Inflammatory macrophage treated with lipopolysaccharide for 4 hours (primary cell): ENCODE measurements around the gene GTSE1.

ENCODE experiments used
- DNase-seq: peaks from one replicate; pipeline ENCODE4 v3.0.0-alpha.2; 2020

The GTSE1 gene

DNA sequence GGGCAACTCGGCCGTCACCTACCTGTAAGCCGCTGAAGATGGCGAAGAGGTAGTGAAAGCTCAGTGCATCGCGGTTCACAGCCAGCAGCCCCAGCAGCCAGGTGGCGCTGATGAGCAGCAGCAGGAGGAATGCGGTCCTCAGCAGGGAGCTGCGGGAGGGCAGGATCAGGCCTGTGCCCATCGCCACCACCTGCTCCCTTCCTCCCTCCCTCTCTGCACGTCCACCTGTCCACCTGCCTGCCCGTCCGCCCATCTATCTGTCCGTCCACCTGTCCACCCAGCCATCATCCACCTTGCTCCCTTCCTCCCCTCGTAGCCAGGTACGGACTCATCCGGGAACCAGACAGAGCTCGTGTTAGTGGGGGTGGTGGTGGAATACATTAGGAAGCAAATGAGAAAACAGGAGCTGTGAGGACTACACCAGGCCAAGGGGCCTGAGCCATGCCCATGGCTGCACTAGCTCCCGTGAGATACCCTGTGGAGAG is 71.1 kb downstream of the GTSE1 start:
- DNase-seq = peak; percentile 61

DNA sequence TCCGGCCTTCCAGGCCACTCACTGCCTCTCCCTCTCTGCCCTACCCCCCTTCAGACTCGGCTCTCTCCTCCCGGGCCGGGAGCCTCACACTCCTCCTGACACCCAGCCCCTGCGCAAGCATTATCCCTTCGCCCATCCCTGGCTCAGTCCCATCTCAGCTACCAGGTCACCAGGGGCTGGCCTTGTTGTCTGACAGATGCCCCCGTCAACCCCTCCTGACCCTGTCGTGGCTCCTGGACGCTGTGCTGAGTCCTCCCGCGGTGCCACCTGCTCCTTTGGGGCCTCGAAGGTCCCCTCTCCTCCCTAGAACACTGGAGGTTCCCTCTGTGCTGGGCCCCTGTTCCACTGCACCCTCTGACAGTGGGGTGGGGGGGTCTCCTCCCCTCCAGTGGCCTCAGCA is 71.8 kb downstream of the GTSE1 start:
- DNase-seq = no peak

DNA sequence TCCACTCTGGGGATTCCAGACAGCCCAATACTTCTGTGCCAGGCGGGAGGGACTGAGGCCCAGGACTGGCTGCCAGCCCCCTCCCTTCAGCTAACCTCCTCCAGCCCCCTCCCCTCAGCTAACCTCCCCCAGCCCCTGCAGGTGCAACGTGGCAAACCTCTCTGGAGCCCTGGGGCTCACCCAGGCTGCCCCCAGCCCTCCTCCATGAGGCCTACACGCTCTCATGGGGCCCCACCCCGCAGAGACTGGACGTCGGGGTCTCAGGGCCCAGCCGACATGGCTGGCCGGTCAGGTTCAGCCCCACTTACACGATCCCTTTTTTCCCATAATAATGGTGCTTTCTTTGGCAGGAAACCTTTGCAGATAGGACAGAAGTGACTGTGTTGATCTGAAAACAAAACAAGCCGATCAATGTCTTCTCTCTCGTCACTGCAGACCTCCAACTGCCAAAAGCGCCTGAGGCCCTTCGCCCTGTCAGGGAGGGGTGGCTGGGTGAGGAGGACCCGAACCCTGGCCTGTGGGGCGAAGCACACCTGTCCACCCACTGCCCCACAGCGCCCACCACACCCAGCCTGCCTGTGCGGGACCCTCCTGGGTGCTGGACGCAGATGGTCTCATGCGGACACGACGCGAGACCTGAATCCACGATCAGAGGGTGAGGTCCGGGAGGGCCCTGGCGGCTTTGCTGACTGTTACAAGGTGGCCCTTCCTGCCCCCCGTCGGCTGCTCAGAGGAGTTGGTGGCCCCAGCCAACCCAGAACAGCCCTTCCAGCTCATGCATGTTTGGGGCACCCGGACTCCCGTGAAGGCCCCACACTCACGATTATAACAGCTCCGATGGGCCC is 72.4 kb downstream of the GTSE1 start:
- no peak for DNase-seq

DNA sequence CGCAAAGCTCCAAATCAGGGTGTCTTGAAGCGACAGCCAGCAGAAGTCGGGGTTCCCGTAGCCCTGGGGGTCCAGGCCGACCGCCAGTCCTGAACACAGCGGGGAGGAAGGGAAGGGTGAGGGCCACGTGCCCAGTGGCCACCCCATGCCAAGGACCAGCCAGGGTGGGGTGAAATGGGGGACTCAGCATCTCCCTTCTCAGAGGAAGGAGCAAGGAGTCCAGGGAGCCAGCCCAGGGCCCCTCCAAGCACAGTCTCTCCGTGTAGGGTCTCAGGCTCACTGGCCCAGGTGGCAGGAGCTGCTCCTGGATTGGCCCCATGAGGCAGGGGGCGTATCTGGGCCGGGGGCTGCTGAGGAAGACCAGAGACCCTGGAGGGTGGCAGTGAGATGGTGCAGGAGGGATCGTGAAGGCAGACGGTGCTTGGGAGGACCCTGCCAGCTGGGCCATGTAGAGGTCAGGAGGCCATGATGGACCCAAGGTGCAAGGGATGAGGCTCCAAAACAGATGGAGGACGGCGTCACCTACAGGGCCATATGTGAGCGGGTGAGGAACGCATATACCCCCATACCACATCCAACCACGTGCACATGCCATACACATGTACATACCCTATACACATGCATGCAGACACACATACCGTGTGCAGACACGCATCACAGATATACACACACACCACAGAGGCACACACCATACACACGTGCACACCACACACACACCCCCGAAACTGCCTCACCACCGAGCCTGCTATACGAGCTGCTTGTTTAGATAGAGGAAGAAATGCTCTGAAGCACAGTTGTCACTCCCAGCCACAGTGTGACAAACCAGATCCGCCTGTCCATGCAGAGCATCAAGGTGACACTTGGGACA is 73.3 kb downstream of the GTSE1 start:
- no peak for DNase-seq

DNA sequence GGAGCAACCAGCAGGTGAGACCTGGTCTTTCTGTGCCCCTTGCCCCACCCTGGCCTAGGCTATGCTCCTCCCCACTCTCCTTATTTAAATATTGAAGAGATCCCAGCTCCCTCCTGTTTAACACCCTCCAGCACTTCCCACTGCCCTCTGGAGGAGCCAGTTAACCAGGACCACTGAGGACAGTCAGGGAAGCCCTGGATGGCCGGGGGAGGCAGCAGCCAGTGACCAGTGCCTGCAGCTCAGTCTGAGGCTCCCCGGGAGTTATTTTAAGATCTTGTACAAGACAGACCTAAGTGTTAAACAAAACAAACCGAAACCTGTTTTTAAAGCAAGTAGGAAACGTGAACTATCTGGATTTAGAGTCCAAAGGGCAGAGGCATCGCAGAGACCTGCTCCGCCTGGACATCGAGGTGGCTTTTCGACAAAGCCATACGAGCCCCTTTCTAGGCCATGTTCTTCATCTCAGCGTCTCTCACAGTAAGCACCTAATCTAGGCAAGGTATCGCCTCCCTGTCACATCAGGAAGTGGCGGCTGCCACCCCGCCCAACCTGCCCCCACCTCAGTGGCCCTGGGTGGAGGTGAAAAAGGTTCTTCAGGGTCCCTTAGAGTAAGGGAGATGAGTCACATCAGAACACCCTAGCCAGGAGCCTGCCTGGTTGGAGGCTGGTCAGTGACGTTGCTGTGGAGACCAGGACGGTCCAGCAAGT is 74.1 kb downstream of the GTSE1 start:
- no peak for DNase-seq

DNA sequence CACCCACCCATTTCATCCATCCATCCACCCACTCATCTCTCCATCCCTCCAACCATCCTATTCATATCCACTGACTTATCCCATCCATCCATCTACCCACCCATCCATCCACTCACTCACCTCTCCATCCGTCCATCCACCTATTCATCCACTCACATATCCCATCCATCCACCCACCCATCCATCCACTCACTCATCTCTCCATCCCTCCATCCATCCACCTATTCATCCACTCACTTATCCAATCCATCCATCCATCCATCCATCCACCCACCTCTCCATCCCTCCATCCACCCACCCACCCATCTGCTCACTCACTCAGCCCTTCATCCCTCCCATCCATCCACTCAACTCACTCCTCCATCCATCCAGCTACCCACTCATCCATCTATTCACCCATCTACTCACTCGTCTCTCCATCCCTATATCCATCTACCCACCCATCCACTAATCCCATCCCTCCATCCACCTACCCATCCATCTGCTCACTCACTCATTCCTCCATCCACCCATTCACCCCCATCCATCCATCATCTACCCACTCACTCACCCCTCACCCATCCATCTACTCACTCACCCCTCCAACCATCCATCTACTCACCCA is 75.1 kb downstream of the GTSE1 start:
- no peak for DNase-seq

DNA sequence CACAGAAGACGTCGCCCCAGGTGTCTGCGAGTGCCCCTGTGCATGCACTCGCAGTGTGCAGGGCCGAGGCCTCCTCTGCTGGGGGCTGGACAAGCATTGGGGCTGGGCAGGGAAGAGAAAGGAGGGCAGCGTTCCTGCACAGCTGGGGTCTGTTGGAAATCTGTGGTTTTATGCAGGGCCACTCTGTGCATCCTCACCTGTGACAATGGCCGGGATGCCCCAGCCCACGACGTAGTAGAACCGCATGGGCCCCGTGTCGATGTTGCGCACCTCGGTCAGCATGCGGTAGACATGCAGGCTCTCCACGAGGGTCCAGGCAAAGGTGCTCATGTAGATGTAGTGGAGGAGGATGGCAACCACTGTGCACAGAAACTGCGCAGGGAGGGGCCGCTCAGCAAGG is 76.0 kb downstream of the GTSE1 start:
- no peak for DNase-seq

DNA sequence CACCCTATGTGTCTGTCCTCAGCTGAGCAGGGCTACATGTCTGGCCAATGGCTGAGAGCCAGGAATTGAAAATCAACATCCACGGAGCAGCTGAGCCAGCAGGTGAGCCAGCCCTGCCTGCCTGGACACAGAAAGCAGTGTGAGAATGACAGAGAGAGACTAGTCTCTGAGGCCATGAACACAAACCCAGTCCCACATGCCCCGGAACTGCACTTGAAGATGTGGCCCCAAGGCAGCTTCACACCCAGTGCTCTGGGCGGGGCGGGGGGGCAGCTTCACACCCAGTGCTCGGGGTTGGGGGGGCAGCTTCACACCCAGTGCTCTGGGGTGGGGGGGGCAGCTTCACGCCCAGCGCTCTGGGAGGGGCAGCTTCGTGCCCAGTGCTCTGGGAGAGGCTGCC is 76.5 kb downstream of the GTSE1 start:
- no peak for DNase-seq

DNA sequence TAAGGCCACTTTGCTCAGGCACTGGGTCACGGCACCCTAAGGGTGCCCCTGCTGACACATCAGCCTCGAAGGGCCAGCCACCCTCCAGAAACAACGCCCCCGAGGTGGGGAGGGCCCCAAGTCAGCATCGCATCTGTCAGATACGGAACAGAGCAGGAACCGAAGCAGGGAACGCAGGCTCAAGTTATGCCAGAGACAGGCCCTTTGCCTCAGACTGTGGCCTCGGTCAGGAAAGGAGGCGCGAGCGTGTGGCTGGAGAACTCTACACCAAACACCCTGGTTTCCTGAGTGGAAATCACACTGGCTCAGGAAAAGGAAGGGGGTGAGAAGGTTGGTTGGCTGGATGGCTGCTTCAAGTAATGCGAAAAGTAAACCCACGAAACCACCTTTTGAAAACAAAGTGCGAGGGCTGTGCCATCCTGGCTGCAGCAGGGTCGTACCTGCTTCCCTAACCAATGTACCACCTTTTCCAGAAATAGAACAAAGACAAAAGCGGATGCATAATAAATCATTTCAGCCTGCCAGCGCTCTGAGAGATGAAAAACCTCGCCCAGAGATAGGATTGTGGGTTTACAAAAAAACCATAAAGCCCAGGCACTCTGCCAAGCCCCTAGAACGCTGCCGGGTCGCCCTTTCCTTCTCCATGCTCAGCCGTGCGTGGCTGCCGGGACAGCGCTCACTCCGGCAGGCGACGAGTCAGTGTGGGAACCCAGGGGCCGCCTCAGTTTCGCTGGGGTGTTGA is 77.4 kb downstream of the GTSE1 start:
- DNase-seq = no peak

DNA sequence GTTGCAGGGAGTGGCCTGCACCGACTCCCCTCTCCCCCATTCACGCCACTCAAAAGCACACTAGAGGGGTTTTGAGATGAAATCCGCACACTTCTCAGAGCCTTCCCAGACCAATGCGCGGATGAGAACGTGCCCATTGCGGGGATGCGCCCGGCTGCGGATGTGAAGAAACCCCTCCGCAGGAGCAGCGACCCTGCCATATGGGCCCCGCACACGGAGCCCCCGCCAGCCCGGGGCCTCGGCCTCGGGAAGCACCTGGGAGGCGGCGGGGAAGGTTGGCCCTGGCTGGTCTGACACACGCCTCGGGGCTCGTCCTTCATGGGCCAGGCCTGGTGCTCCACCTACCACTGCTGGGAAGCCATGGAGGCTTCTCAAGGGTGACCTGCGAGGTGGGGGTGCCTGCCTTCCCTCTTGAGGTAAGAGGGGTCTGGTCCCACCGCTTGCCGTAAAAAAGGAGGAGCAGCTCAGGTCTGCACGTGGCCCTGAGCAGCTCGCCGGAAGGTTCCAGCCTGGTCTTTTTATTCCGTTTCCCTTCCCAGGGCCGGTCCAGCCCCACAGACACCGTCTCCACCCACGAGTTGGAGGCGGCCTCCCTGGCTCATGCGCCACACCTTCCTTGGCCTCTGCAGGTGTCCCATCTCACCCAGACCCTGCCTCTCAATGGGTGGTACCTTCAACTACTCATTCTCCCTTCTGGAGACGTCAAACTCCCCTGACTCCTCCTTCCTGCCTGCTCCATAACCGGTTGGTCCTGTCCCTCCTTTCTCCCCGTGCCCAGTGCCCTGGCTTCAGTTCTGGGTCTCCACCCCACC is 78.2 kb downstream of the GTSE1 start:
- DNase-seq = no peak

DNA sequence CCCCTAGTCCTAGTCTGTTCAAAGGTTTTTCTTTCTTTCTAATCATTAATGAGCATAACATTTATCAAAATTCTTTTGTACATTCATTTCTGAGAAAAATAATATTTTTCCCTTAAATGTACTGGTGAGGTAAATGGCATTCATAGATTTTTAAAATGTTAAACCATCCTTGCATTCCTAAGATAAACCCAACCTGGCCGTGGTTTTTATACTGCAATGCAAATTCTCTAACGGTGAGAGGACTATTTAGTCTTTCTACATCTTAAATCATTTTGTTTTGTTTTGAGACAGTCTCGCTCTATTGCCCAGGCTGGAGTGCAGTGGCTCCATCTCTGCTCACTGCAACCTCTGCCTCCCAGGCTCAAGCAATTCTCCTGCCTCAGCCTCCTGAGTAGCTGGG is 79.4 kb downstream of the GTSE1 start:
- no peak for DNase-seq

DNA sequence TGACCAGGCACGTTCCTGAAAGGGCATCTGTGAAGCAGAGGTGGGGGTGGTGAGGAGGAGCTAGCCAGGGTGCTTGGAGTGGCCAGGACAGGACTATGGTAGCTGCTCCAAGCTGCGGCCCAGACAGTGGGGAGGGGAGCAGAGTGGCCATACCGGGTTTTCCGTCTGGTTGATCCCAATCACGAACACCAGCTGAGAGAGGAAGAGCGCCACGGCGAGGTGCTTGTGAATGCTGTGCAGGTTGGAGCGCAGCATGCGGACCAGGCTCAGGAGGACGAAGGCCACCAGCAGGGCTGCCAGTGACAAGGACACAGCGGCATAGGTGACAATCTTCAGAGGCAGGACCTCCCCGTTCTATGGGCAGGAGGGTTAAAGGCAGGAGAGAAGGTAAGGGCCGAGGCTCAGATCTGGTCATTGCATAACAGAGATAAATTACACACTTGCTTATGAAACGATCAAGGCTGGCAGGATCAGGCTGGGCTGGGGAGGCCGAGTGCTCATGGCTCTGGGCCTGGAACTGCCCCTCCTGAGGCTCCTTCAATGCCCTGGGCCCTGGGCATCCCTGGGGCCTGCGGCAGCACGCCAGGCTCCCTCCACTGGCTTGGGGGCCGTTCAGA is 80.3 kb downstream of the GTSE1 start:
- DNase-seq = no peak

DNA sequence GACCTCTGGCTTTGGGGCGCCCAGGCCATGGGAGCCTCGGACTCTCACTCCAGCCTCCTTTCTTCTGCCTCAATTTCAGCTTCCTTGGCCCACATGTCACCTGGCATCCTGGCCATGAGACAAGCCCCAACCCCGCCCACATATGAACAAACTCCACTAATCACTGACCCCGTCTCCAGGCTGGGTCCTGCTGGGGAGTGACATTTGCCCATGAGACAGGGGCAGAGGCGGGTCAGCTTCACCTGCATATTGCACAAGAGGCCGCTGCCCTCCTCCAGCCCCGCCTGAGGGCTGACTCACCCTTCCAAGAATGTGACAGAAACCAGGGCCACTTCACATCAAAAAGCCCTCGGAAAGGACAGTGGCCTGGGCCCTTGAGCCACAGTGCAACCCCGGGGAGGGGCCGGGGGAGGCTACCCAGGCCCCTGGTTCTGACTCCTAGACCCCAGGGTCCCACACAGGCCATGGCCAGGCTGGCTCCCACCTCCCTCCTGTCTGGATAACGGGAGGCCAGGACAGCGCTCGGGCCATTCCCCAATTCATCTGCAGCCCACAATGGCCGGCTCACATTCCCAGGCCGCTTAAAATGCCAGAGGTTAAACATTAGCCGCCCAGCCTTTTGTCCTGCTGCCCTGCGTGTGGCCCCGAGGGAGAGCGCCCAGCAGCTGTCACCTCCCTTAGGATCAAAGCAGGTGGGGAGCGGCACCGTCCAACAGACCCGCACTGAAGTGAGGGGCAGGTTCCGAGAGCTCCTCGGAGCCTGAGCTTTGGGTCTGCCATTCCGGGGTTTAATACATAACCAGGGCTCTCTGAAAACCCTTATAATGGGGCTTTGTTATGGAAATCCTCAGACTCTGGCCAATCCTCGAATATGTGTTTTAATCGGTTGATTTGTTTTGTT is 81.1 kb downstream of the GTSE1 start:
- no peak for DNase-seq

DNA sequence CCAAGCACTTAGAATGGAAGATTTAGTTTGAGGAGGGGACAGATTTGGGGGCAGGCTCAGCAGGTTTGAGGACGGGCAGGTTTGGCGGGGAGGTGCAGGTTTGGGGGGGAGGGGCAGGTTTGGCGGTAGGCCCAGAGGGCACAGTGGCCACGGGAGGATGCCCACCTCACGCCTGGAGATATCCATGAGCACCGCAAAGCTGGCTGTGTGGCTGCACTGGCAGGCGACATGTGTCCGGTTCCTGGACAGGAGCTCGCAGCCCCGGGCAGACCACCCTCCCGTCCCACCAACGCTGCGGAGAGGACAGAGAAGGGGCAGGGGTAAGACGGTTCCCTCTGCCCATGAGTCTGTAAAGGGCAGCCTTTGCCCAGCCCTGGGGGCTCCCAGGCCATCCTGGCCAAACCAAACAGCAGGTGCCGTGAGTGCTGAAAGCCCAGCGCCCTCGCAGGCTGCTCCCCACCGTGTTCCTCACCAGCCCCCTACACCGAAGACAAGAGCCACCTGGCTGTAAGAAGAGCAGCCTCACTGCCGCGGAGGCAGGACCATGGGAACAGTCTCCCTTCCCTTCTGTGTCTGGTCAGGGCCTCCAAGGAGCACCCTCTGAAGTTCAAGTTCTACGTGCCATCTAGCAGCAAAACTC is 81.9 kb downstream of the GTSE1 start:
- no peak for DNase-seq

DNA sequence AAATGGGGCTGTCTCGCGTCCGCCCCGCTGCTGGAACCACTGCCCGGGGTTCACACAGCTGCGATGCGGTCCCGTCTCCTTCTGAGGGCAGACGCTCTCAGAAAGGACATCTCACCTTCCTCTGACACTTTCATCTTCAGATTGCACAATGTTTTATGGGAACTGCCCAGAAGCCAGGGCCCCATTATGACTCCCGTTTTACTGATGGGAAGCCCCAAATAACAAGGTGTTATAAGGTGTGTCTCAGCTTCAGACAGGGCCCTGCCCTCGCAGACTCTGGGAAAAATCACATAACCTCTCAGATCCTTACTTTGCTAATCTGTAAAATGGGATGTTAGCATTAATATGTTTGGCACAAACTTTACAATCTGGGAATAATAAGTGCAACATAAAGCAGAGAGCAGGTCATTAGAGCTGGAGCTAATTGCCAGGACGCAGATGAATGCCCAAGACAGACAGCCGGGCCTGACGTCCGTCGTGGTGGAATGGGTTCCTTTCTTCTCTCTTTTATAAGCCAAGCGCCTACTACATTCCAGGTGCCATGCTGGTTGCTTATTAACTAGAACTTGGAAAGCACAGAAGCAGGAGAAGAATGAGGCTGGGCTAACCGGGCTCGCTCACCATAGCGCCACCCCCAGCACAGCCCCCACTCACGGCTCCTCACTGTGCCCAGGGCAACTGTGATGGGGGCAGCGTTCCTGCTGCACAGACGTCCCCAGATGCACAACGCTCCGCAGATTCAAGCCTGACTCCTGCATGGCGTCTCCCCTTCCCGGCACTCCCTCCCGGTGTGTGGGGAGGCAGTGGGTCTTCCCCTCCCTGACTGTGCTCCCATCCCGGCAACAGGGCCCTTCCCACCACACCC is 82.6 kb downstream of the GTSE1 start:
- DNase-seq = no peak

DNA sequence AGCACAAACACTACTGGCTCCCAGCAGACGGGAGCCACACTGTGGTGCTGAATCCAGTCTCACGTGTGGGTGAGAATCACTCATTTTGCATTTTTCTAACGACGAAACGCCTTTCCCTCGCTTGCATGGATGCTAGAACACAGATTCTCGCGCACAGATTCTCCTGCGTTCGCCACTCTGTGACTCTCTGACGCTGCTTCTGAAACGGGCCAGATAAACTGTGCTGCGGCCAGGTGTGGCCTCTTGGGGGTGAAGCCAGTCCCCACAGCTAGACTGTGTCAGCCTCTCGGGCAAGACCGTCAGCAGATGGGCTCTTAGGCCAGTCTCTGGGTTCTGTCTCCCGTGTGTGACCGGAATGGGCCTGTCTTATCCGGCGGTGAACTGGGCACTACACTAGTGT is 83.4 kb downstream of the GTSE1 start:
- DNase-seq = no peak
